DOHH2 (cell line): ENCODE data around the gene FBN1.

Source experiments
- CTCF ChIP-seq: fragments of 200-600 bp; sonication (generic); IDR thresholded peaks from one replicate; pipeline ENCODE4 v1.5.1; 2014; ENCODE audit warnings: antibody characterized with exemption, mild to moderate bottlenecking, low read depth, low read length; ENCODE audit not compliant: poor library complexity, severe bottlenecking
- EZH2phosphoT487 ChIP-seq: fragments of 200-600 bp; sonication (generic); IDR thresholded peaks from 2 replicates; pipeline ENCODE4 v1.6.1; 2017; ENCODE audit warnings: borderline replicate concordance, mild to moderate bottlenecking, antibody characterized with exemption, low read length, moderate library complexity, mixed read lengths

- TF ChIP-seq CTCF (no peak), EZH2phosphoT487 (no peak)
These were observed 189.4 kb downstream of the FBN1 start for GRCh38 chr15:48456134-48456533.
